RWPE1 (cell line): ENCODE measurements around the gene CXXC4.

ENCODE experiments used
- CTCF ChIA-PET: fragments of 350-600 bp; sonication (Branson Sonifier 250); formaldehyde crosslinking; extraction: SDS; loops from one replicate; lab custom pipeline; 2021; lab: Yijun Ruan, JAX
- POLR2A ChIA-PET: fragments of 400-600 bp; formaldehyde crosslinking; extraction: SDS; loops from one replicate; lab custom pipeline; 2020; ENCODE audit warnings: antibody characterized with exemption; ENCODE audit not compliant: low non-redundant PET; lab: Yijun Ruan, JAX
- DNase-seq: peaks from one replicate; pipeline ENCODE4 v3.0.0; 2012; ENCODE audit warnings: low spot score
- H3K27ac ChIP-seq: fragments of 450-650 bp; 2 replicates; pipeline ENCODE4 v1.5.1; 2017
- TF ChIP-seq, protein P1 (sequence below): fragments of 450-650 bp; conservative IDR thresholded peaks from 2 replicates; pipeline ENCODE4 v1.5.1; 2017; ENCODE audit warnings: low read depth, mild to moderate bottlenecking

The CXXC4 gene

DNA sequence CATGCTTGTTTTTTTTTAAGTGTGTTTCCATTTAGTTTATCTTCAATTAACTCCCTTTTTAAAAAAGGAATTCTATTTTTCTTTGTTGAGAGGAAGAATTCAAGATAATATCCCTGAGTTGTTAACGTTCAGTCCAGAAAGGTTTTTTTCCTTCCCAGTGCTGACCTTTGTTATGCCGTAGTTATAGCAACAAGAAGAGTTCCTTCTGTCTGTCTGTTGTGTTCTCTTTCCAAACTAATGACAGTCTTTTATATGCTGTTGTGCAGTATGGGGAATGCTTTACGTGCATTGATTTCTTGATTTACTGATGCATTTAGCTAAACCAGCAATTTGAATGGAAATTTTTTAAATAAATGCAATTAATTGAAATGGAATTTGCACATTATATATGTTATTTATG, 6.6 kb upstream of the CXXC4 start:
- no peak for DNase-seq
- no peak overlapping the region for H3K27ac ChIP-seq
- ChIA-PET POLR2A (no interaction called here), CTCF (interaction anchor here (0.6 kb wide), 1 partner anchor 1892 kb away, joined by 3 read pairs; no protein-coding TSS in a partner anchor)
- TF ChIP-seq, protein P1, sequence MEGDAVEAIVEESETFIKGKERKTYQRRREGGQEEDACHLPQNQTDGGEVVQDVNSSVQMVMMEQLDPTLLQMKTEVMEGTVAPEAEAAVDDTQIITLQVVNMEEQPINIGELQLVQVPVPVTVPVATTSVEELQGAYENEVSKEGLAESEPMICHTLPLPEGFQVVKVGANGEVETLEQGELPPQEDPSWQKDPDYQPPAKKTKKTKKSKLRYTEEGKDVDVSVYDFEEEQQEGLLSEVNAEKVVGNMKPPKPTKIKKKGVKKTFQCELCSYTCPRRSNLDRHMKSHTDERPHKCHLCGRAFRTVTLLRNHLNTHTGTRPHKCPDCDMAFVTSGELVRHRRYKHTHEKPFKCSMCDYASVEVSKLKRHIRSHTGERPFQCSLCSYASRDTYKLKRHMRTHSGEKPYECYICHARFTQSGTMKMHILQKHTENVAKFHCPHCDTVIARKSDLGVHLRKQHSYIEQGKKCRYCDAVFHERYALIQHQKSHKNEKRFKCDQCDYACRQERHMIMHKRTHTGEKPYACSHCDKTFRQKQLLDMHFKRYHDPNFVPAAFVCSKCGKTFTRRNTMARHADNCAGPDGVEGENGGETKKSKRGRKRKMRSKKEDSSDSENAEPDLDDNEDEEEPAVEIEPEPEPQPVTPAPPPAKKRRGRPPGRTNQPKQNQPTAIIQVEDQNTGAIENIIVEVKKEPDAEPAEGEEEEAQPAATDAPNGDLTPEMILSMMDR = no peak

DNA sequence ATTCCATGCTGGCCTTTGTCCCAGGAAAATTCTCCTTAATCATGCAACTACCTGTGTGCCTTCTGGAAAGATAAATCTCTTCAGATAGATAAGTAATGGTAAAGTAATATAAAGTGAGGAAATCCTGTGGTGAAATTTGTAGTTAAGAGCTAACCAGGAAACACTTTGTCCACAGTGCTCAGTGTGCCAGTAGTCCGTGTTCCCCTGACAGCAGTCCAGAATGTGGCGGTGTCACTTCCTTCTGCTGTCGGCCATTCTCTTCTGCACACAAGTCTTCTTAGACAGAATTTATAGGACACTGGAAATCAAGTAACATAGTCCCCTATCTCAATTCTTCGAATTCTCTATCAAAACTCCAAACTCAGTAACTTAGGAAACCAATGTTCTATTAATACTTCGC, 5.7 kb upstream of the CXXC4 start:
- TF ChIP-seq, protein P1 = no peak
- ChIA-PET POLR2A (no interaction called here), CTCF (interaction anchor here (0.6 kb wide), 1 partner anchor 1892 kb away, joined by 3 read pairs; no protein-coding TSS in a partner anchor)
- no peak overlapping the region for H3K27ac ChIP-seq
- no peak for DNase-seq

DNA sequence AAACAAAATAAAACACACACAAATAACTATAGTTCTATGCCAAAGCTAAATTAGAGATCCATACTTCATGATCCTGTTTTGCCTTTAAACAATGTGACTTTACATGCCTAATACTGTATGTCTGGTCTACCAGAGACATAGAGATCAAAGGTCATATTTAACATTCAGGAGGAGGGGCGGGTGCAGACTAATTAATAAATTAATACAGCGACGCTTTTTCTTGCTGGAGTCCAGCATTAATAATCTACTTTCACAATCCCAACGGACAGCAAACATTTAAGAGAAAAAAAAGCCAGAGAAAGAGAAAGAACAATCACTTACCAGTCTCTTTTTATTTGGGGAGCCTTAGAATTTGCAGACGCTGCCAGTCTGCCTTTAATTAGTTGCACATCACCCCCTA, 509 bp downstream of the CXXC4 start:
- no peak for DNase-seq
- TF ChIP-seq, protein P1 = no peak
- POLR2A ChIA-PET = no interaction called here
- CTCF ChIA-PET = interaction anchor here (0.6 kb wide), 2 partner anchors 122 to 342 kb away, joined by 4 to 6 read pairs; no protein-coding TSS in a partner anchor
- no peak overlapping the region for H3K27ac ChIP-seq

DNA sequence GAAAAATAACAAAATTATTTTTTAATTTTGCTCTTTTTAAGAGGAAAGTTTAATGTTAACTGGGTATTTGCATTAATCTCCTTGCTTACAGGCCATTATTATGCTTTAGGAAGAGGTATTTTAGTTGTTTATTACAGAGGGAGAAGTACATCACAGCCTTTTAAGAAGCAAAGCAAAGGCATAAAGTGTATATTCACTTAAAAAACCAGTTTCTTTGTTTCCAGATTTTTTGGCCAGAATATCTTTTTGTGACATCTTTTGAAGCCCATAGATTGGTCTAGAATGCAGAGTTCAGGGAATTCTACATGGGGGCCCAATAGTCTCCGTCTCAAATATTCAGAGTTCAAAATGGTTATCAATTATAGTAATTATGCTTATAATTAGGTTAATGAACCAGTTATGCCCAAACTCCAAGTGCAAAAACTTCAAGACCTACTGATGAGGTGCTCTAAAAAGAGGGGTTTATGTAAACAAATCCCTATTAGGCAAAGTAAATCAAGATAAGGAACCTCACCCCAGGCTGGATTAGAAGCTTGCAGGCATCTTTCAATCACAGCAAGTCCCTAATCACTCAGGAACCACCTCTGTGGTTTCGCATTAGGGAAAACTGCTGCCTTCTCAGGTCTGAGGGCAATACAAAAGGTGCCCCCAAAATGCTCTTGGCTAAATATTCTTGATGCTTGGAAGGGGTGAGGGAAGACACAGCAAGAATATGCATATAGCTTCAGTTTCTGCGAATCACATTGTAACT, 1.4 kb downstream of the CXXC4 start:
- H3K27ac ChIP-seq = no peak overlapping the region
- ChIA-PET CTCF (no interaction called here), POLR2A (no interaction called here)
- TF ChIP-seq, protein P1 = no peak
- DNase-seq = no peak

DNA sequence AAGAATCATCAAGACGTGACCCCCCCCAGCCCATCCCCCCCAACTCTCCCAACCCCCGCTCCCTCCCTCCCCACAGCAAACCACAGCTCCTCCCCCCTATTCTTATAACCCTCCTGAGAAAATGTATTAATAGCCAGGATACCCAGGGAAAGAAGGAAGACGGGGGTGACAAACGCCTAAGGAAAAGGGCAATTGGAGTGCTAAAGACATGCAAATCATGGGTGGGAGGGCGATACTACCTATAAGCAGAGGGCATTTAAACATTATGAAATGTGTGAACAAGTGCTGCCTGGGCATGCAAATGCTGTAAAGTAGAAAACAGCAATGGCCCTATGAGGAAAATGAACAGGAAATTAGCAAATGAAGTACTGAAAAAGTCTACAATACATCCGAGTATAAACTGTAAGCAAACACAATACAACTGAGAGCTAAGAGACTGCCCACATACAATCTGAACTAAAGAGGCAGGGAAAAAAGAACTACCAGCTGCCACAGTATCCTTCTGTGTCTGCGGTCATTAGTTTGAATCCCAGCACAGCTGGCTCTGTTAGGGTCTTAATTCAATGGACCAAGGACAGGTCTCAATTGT, 2.4 kb downstream of the CXXC4 start:
- H3K27ac ChIP-seq = no peak overlapping the region
- ChIA-PET CTCF (no interaction called here), POLR2A (no interaction called here)
- no peak for DNase-seq
- TF ChIP-seq, protein P1 = no peak

DNA sequence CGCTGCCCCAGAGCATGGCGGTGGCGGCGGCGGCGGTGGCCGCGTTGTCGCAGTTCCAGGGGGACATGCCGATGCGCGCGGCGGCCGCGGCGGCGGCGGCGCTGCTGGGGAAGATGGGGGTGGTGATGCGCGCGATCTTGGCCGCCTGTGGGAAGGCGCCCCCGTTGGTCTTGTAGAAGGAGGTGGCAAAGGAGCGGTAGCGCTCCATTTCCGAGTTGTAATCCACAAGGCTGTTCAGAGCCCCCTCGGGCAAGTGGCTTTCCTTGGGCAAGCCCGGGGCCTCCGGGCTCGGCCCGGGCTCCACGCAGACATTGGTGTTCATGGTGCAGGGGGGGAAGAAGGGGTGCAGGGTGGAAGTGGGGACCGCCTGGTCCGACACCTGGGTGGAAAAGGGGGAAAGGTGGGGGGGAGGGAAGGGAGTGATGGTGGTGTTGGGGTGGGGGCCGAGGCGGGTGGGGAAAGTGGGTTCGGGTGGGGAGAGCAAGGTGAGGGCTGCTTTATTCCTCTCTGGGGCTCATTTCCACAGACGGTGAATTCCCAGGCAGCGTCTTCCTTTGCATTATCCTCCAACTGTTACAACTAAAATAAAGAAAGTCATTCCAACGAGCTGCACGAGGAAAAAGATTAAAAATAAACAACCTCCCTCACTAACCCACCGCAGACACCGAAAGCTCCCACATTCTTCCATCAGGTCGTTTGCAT, 3.1 kb downstream of the CXXC4 start:
- ChIA-PET CTCF (no interaction called here), POLR2A (no interaction called here)
- no peak overlapping the region for H3K27ac ChIP-seq
- TF ChIP-seq, protein P1 = no peak
- peak; percentile 13 for DNase-seq
